UCSD-AML1 (cell line): ENCODE measurements around the gene TBATA.
"Not testable (repeated sequence)": the region's sequence is repeated elsewhere in the genome, so short reads cannot be mapped to it uniquely, and the experiment has no call there.

Source experiments
- DNase-seq: peaks from one replicate; lab custom pipeline; 2025; ENCODE audit not compliant: unreplicated experiment; lab: John Stamatoyannopoulos, UW

The TBATA gene

DNA sequence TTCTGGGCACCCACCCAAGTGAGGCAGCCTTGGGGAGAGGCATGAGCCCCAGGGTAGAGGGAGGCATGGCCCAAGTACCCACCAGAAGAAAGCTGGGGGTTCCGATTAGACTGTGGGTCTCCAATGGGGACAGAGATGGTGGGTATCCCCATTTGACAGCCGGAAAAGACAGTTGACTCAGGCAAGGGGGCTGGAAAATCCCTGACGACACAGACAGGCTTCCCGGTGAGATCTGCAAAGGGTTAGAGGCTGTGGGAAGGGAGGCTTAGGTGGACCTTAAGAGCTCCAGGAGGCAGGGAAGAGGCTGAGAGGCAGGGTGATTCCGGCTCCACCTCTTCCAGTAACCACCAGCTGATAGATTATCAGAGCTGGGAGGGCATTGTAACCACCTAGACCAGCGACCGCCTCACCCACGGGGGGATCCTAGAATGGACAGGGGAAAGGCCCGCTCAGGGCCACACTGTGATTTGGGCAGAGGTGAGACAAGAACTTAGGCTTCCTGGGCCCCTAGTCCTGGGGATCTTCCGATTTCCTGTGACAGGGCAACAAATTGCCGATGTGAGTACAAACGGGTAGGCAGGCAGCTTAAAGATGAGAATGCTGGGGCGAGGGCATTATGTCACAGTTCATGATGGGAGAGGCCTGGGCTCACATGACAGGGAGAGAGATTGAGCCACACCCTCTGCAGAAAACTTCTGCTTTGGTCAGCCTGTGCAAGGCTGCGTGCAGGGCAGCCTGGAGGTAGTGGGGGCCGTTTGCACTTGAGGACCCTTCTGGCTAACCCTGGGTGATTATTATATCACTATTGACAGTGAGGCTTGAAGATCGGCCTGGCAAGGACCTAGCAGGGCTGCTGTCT lies 5.4 kb downstream of the TBATA start:
- DNase-seq, result no peak

DNA sequence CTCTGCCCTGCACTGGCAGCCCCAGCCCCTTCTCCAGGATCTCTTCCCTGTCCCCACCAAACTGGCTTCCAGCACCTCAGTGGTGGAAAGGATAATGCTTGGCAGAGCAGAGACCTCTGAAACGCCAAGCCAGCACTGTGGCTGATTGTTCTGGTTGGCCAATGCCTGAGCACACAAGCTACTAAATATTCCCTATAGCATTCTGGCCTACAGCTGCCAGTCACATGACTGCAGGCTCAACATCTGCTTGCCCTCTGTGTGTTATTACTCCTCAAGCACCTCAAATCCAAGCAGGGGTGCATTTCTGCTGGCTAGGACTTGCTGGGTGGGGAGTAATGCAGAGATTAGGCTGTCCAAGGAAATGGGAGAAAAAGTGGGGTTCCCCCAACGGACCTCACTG lies 6.1 kb downstream of the TBATA start:
- no peak for DNase-seq

DNA sequence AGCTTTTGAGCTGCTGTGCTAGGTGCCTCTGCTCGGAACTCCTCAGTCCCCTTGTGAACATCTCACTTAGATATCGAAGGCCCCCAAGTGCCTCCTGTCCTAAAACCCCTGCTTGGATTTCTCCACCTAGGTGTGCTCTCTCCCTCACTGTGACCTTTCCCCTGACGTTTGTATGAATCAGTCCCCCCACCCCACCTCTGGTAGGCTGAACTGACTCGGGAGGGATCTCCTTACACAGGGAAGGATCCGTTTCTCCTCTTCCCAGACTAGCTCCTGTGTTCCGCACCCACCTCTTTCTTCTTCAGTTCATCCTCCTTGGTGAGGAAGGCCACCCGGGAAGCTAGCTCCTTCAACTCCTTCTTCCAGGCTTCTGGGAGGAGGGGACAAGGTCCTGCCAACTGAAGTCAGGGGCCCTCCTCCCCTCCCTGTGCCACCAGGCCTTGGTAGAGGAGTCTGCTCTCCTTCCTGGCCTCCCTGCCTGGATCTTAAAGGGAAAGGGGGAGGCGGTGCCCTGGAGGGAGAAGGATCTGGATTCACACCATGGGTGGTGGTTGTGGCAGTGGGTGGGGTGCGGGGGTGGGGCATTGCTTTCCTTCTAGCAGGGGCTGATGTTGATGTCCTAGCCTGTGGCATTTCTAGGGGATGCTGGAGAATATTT lies 6.8 kb downstream of the TBATA start:
- no peak for DNase-seq

DNA sequence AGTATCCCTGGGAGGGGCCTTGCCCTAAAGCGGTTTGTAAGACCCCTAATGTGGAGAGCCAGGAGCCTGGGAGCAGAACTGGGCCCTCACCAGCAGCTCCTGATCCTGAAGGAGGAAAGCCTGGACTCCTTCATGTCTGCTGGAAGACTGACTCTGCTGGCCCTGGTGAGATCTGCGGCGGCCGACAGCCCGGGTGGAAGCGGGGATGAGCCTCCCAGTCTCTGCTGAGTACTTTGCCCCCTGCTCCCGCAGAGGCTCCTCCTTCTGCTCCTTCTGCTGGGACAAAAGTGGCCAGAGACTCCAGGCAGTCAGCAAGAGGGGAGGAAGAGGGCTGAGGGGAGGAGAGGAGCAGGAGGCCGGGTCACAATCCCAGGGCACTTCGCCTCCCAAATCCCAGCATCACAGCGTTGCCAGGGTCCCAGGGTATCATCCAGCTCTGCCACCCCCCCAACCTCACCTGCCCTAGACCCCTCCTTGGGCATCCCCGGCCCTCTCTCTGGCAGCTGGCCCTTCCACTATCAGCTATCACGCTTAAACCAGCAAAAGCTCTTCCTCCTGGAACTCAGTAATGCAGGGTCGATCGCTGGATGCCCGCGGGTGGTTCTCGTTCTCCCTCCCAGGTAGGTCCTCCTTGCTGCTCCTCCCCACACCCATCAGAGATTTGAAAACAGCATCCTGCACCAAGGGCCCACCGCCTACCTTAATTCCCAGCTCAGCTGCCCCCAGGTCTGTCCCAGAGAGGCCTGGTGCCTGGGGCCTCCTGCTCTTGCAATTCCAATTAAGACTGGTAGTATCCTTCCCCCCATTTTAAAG lies 7.9 kb downstream of the TBATA start:
- no peak for DNase-seq

DNA sequence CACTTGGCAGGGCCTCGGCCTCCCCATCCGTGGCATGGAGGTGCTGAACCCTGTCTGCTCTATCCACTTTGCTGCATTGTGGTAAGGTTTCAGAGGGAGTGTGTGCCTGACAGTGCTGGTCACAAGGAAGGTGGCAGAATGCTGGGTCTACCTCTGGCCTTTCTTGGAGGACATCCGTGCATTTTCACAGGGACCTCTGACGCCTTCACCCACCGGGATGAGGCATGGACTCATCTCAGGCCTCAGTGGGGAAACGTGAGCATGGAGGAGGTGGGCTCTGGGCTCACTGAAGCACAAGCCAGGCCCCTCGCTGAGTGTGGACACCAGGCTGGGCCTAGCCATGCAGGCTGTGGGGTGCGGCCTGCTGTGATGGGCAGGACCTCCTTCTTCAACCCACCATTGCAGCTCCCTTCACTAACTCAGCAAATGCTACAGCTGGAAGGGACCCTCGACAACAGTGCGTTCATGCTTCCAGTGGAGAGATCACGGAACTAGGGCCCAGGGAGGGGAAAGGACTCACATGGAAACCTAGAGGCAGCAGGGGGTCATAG lies 8.6 kb downstream of the TBATA start:
- DNase-seq, result no peak

DNA sequence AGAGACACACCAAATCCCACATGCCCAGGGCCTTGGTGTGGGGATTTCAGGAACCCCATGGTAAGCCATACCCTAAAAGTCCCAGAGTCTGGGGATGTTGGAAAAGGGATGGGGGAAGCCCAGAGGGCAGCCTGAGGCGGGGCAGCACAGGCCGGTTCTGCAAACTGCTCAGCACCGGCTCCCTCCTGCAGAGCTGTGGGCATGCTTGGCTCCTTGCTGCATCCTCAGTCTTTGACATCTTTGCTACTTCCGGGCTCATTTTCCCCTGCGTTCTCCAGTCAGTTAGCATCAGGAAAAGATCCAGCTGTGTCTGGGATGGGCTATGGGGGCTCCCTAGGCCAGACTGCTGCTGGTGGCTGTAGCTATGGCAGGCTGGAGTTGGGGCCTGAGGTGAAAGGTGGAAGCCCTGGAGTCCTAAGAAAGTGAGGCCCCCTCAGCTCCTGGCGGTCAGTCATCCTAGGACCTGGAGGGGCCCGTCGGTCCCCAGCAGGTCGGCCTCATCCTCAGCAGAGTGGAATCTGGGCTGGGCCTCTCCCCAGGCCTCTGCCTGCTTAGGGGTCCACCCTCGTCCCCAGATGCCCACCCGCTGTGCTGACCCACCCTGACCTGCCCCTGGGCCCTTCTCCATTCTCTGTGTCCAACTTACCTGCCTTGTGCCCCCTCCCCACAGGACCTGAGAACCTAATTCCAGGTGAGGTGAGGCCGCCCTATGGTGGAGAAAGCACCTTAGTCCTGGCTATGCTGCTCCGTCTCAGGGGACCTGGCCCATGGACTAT lies 9.3 kb downstream of the TBATA start:
- DNase-seq, result no peak

DNA sequence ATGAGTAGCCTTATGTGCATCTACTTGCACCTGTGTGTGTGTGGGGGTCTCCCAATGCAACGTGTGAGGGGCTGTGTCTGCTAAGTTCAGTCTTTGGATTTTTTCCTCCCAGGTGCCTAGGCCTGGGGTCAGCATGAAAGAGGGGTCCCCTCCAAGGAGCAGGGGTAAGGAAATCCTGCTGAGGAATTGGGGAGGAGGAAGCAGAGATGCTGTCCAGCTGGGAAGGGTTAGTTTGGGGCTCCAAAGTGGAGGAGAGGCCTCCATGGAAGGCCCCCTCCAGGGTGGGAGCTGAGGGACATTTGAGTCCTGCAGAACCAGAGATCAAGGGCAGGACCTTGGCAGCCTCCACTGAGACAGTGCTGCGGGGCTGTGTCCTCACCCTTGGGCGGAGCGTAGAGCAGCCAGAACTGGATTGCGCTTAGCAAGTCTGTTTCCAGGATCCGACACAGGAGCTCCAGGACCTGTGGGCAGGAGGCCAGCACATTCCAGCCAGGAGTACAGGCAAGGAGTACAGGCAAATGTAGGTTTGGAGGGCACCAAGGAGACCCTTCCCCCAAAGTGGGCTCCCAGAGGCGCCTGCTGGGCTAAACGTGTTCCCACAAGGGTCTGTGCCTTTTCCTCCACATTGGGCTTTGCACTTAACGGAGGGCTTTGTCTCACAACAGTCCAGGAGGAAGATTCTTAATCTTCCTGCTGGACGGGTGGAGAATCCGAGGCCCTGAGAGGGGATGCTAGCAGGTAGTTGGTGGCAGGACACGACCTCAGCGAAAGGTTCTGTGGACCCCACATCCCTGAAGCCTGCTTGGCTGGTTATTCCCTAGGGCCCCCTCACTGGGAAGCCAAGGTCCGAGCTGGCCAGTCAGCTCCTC lies 10.1 kb downstream of the TBATA start:
- no peak for DNase-seq

DNA sequence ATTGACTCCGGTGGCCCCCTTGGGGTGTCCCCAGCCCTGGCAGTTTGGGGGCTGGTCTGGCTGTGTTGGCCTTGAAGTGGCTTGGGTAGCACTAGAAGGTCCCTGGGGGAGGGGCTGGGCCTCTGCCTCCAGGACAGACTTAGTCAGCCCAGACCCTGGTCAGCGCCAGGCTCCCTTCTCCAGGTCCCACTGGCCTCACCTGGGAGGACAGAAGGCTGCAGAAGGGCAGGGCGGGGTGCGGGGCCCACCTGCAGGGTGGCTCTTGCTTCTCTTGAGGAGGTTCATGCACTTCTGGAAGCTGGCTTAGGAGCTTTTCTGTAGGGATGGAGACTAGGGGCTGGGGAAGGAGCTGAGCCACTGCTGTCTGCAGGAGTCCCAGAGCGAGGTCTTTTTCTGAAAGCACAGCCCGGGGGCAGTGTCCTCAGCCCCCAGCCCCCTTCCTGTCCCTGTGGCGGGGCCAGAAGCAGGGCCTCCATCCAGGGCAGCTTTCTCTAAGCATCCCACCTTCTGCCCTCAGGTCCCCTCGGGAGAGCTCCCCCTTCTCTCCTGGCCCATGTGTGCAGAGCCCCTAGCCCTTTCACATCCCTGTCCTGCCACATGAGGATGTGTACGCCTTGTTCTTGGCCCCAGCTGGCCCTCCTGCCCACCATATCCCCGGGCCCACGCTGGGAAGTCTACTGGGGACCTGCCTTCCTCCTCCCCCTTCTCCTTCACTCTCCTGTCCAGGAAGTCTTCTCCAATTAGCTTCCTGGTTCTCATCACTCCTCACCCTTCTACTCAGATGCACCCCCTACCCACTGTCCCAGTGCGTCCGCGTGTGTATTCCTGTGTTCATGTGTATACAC lies 11.0 kb downstream of the TBATA start:
- no peak for DNase-seq

DNA sequence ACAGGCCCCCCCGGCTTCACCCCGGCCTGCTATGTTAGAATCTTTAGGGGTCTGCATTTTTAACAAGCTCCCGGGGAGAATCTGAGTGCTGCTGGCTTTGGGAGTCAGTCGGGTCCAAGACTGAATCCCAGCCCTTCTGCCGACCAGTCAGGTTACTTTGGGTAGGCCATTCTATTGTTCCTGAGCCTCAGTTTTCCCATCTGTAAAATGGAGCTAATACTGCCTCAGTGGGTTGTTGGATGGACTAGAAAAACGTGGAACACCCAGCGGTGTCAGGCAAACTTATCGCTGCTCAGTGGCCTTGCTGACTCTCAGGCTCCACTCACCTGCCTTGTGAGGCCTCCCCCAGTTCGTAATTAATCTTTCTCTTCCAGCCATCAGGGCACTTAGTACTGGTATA lies 11.7 kb downstream of the TBATA start:
- no peak for DNase-seq

DNA sequence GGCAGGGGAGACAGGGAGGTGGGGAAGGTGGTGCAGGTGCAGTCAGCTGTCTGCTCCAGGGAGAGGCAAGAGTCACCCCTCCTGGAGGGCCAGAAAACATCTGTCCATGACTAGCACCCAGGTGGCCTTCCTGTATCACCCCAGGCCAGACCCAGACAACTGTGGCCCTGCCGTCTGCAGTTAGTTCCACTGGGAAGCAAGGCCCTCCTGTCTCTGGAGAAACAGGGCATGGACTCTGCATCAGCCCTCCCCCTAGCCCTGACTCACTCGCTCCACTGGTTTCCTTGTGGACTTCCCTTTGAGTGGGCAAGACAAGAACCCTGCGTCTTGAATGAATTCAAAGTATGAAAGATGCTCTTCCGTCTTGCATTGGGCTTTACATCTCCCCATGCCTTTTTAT lies 12.6 kb downstream of the TBATA start:
- DNase-seq, result no peak

DNA sequence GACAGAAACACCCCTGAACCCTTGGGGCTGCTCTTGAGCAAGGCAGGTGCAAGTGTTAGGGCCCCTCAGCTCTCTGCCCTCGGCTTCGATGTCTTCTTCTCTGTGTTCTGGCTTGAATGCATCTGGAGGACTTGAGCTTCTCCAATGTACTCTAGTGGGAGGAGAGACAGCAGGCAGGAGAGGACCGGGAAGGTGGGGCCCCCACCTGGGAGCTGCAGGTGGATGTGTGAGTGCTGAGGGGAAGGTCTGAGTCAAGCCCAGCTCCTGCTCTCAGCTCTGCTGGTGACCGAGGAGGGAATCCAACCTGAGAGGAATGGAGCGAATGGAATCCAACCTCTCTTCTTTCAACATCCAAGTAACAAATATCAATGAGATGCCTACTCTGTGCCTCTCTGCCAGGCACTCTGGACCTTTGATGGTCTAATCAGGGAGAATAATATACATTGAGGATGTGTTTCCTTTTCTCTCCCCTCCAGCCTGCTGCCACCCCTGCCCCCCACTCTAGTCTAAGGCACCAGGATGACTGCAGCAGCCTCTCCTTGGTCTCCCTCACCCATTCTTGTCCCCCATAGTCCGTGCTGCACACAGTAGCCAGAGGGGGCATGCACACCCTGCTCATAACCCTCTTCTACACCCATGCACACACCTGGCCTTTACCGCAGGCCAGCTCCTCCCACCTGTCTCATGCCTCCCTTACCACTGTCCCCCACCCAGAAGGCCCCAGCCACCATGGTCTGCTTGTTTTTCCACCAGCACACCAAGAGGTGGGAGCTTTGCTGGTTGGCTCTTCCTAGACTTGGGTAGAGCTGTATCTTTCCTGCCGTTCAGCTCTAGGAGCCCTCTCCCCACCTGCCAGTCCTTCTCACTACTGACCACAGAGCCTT lies 13.6 kb downstream of the TBATA start:
- no peak for DNase-seq

DNA sequence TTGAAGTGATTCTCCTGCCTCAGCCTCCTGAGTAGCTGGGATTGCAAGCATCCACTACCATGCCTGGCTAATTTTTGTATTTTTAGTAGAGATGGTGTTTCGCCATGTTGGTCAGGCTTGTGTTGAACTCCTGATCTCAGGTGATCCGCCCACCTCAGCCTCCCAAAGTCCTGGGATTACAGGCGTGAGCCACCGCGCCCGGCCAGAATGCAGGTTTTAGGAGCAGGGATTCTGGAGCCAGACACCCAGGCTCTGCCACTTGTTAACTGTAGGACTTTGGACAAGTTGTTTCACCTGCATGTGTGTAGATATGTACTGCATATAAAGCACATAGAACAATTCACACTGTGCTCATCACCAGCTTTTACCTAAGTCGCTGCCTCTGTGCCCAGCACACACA lies 14.7 kb downstream of the TBATA start:
- DNase-seq, result not testable (repeated sequence)

DNA sequence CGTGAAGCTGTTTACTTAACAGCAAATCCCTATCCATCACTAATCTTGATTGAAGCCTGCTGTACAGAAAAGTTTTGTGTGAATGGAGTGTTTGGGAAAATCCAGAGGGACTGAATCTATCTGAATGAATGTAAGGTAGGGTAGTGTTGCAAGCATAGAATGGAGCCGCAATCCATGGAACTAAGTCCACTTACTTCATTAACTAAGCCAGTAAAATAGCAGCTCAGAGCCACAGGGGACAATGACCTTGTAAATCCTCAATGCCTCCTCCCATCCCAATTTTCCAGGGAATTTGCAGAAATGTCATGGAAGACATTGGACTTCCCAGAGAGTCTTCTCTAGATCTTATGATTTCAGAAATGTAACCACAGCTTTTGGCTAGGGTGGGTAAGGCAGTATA lies 15.2 kb downstream of the TBATA start:
- no peak for DNase-seq

DNA sequence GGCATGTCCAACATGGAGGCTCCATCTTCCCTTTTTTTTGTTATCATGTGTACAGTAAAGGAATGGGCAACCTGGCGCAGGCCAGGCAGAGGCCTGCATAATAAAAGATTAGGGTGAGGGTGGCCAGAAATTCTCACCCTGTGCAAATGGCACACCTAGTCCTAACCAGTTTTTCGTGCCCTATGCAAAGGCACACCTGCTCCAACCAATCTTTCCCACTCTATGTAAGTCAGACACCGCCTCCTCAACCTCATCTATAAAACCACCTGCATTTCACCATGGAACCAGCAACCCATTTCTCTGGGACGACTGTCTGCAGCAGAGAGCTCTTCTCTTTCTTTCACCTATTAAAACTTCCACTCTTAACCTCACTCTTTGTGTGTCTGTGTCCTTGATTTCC lies 16.1 kb downstream of the TBATA start:
- DNase-seq, result no peak

DNA sequence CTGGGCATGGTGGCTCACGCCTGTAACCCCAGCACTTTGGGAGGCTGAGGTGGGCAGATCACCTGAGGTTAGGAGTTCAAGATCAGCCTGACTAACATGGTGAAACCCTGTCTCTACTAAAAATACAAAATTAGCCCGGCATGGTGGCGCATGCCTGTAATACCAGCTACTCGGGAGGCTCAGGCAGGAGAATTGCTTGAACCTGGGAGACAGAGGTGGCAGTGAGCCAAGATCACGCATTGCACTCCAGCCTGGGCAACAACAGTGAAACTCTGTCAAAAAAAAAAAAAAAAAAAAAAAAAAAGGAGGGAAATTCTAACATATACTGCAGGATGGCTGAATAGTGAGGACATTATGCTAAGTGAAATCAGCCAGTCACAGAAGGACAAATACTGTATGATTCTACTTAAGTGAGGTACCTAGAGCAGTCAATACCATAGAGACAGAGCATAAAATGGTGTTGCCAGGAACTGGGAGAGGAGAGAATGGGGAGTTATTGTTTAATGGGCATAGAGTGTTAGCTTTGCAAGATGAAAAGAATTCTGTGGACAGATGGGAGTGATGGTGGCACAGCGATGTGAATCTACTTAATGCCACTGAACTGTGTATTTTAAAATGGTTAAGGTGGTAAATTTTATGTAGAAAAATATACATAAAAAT lies 17.0 kb downstream of the TBATA start:
- DNase-seq, result not testable (repeated sequence)

DNA sequence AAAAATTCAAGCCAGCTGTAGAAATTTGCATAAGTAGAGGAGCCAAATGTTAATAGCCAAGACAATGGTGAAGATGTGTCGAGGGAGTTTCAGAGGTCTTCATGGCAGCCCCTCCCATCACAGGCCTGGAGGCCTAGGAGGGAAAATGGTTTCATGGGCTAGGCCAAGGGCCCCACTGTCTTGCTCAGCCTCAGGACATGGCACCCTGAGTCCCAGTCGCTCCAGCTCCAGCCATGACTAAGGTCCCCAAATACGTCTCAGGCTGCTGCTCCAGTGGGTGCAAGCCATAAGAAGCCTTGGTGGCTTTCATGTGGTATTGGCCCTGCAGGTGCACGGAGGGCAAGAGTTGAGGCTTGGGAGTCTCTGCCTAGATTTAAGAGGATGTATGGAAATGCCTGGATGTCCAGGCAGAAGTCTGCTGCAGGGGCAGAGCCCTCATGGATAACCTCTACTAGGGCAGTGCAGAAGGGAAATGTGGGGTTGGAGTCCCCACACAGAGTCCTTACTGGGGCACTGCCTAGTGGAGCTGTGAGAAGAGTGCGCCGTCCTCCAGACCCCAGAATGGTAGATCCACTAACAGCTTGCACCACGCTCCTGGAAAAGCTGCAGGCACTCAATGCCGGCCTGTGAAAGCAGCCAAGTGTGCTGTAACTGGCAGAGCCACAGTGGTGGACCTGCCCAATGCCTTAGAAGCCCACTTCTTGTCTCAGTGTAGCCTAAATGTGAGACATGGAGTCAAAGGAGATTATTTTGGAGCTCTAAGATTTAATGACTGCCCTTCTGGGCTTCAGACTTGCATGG lies 19.2 kb downstream of the TBATA start:
- no peak for DNase-seq

DNA sequence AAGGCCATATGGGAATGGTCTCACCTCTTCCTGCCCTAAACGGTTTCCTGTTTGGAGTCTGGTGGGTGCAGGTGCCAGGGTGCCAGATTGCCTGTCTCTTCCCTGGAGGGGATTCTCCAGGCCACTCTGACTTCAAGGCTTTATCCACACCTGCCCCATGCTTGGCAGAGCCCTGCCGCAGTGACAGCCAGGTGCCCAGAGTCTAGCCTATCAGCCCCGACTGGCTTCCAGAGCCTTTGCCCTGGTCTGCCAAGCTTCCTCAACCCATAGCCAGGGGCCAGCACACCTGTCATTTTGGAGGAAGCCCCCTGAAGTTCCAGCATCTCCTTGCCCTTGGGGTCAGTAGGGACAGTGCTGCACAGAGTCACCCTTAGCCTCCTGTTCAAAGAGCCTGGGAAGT lies 21.6 kb downstream of the TBATA start:
- no peak for DNase-seq
